HL-60 (cell line): ENCODE results near the gene SNX3.
A peak's percentile ranks its signal among the peaks of the same experiment; 100 is the strongest.

Source experiments
- DNase-seq, 2 experiments: peaks; one replicate each; pipeline ENCODE4 v3.0.0-alpha.2; 2010 to 2020; ENCODE audit warnings: low read depth in 1 of 2, low spot score in 1 of 2
- H3K27ac ChIP-seq: fragments of 250-450 bp; sonication (Bioruptor Pico); replicated peaks from 2 replicates; pipeline ENCODE4 v1.5.1; 2020; ENCODE audit warnings: mild to moderate bottlenecking, moderate library complexity
- H3K27me3 ChIP-seq: fragments of 250-450 bp; sonication (Bioruptor Pico); 2 replicates; pipeline ENCODE4 v1.5.1; 2021; ENCODE audit warnings: mild to moderate bottlenecking, moderate library complexity; ENCODE audit not compliant: insufficient read depth, poor library complexity, severe bottlenecking
- H3K4me3 ChIP-seq: replicated peaks from 2 replicates; pipeline ENCODE4 v1.5.1; 2011; ENCODE audit warnings: mild to moderate bottlenecking, control low read depth, low read length; ENCODE audit not compliant: insufficient read depth
- CTCF ChIP-seq: IDR thresholded peaks from one replicate; pipeline ENCODE4 v1.5.1; 2011; ENCODE audit warnings: low read length, control low read depth, inconsistent platforms; ENCODE audit not compliant: insufficient read depth
- GABPA ChIP-seq: IDR thresholded peaks from 2 replicates; pipeline ENCODE4 v1.6.1; 2012; ENCODE audit warnings: low read depth
- POLR2AphosphoS5 ChIP-seq: IDR thresholded peaks from 2 replicates; pipeline ENCODE4 v1.6.1; 2012; ENCODE audit warnings: low read depth
- REST ChIP-seq: IDR thresholded peaks from 2 replicates; pipeline ENCODE4 v1.6.1; 2012; ENCODE audit warnings: low read depth; ENCODE audit not compliant: insufficient replicate concordance
- SPI1 ChIP-seq: IDR thresholded peaks from 2 replicates; pipeline ENCODE4 v1.6.1; 2012; ENCODE audit warnings: low read depth, mild to moderate bottlenecking, borderline replicate concordance

SNX3 gene

GRCh38 chr6:108175176-108175591 lies 85.7 kb downstream of the SNX3 start:
- Histone ChIP-seq H3K4me3 (no peak overlapping the region), H3K27me3 (peaks cover 61% of the 10 kb centered on the region), H3K27ac (no peak overlapping the region)
- no peak for DNase-seq
- TF ChIP-seq SPI1 (no peak), POLR2AphosphoS5 (no peak), CTCF (no peak), REST (no peak), GABPA (no peak)

DNA sequence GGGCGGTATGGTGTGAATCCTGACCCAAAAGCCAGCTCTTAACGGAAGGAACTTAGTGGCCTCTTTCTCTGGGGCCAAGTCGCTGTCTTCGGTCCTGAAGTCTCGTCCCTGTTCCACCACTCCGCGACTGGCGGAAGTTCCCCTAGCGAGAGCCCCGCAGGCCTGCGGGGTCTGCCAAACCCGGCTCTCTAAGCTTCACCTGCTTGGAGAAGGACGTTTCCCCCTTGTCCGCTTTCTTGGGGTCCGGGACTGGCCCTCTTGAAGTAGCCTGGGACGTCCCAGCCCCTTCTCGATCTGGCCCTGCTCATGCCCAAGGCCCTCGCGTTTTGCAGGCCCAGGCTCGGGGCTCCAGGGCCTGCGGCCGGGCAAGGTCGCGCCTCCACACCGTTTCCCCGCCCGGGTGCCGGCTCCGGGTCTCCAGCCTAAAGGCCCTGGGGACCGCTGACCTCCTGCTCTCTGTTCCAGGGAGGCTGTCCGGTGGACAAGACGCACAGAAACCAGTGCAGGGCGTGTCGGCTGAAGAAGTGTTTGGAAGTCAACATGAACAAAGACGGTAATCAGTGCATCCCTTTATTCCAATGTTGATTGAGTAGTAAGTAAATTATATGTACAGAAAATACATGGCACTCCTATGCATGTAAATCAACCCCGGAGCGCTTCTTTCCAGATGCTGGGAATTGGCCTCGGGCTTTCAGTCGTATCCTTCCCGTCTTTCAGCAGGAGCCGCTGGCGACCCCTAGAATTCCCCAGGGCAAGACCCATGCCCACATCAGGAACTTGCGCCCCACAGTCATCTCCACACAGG lies 86.3 kb downstream of the SNX3 start:
- TF ChIP-seq POLR2AphosphoS5 (no peak), GABPA (no peak), SPI1 (0 out of 2 replicates have a peak, but pooled peaks have one; percentile 0), CTCF (no peak), REST (peak; percentile 96)
- no peak overlapping the region for H3K27ac ChIP-seq
- DNase-seq: peak; percentile 6 to 48
- no peak overlapping the region for H3K4me3 ChIP-seq
- peaks cover 67% of the 10 kb centered on the region for H3K27me3 ChIP-seq

- no peak overlapping the region for H3K4me3 ChIP-seq
- no peak overlapping the region for H3K27ac ChIP-seq
- TF ChIP-seq CTCF (no peak), SPI1 (no peak), POLR2AphosphoS5 (no peak), REST (no peak), GABPA (no peak)
- H3K27me3 ChIP-seq: peaks cover 89% of the 10 kb centered on the region
- DNase-seq: no peak
These were observed 88.8 kb downstream of the SNX3 start for GRCh38 chr6:108171918-108172516.
